HG02759 (cell line): ENCODE data around the gene ATP5F1D.
"Not testable (repeated sequence)": the region's sequence is repeated elsewhere in the genome, so short reads cannot be mapped to it uniquely, and the experiment has no call there.

ENCODE experiments used
- ATAC-seq: cut with Tn5 transposase; IDR thresholded peaks from one replicate; pipeline ENCODE4 v1.9.1; 2021; ENCODE audit warnings: mild to moderate bottlenecking, moderate library complexity; ENCODE audit not compliant: unreplicated experiment

The ATP5F1D gene

DNA sequence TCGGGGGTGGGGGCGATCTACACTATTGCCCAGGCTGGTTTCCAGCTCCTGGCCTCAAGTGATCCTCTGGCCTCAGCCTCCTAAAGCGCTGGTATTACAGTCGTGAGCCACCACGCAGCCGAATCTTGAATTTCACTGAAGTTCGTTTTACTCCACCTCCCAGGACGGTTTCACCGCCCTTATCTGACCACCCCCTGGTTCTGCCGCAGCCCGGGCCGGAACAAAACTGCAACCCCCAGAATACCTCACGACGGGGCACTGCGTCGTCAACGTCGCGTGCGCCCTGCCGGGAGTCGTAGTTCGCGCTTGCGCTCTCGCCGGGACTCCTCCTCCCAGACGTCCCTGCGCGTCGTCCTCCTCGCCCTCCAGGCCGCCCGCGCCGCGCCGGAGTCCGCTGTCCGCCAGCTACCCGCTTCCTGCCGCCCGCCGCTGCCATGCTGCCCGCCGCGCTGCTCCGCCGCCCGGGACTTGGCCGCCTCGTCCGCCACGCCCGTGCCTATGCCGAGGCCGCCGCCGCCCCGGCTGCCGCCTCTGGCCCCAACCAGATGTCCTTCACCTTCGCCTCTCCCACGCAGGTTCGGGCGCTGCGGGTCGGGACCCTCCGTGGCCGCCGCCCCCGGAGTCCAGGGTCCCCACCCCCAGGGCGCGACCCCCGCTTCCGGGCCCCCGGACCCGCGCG lies at the start of gene ATP5F1D:
ATP5F1D (plus strand) TSS at position 335 of the 679 bp plus-strand sequence; CDS start at position 435, 100 bp downstream.
- ATAC-seq: peak; percentile 61

DNA sequence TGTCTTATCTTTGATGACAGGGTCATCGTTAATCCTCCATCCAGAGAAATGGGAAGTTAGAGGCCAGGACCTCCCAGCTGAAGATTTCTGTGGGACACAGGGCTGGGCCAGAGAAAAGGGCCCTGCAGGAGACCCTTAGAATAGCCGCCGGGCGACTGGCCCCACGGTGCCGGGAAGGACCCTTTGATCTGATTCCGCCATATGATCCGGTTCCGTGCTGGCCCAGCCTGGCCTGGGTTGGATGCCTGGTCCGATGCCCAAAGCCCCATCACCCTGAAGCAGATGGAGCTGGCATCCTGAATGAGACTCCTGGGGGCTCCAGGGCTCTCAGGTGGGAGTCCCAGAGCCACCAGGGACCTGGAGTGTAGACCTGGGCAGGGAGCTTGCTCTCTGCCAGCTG lies 42.0 kb upstream of the ATP5F1D start:
- ATAC-seq: no peak

DNA sequence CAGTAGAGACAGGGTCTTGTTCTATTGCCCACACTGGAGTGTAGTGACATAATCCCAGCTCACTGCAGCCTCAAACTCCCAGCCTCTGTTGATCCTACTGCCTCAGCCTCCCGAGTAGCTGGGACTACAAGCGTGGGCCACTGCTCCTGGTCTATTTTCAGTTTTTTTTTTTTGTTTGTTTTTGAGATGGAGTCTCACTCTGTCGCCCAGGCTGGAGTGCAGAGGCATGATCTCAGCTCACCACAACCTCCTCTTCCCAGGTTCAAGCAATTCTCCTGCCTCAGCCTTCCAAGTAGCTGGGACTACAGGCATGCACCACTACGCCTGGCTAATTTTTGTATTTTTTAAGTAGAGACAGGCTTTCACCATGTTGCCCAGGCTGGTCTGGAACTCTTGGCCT lies 40.9 kb upstream of the ATP5F1D start:
- ATAC-seq: not testable (repeated sequence)

DNA sequence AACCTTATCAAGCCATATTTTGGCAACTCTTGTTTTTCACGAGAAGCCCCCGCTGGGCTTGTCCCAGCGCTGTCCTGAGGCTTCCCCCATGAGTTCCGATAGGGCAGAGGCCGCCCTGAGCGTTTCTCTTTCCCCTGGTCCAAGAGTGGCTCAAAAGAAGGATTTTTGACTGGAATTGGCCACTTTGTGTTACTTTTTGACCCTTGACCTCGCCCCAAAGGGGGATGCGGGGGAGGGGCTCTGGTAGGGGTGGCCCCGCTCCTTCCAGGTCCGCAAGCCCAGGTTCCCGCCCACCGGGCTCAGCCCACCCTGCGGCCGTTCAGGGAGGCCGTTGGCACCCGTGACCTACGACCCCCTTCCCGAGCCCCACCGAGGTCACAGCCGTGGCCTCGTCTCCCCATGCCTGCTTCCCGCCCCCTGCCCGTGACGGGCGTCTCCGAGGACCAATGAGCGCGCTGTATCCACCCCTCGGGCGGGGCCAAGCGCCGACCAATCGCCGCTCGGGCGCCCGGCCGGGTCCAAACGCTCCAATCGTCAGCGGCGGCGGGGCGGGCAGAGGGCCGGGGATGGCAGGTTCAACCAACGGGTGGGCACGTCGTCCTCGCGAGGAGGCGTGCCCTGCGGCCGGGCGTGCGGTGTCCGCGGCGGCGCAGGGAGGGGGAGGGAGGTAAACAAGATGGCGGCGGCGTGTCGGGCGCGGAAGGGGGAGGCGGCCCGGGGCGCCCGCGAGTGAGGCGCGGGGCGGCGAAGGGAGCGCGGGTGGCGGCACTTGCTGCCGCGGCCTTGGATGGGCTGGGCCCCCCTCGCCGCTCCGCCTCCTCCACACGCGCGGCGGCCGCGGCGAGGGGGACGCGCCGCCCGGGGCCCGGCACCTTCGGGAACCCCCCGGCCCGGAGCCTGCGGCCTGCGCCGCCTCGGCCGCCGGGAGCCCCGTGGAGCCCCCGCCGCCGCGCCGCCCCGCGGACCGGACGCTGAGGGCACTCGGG lies 36.1 kb upstream of the ATP5F1D start, which contains the start of gene STK11:
STK11 (plus strand) TSS at position 665 of the 986 bp plus-strand sequence. CDS start 1,136 bp downstream, outside the sequence.
- ATAC-seq: peak; percentile 90

DNA sequence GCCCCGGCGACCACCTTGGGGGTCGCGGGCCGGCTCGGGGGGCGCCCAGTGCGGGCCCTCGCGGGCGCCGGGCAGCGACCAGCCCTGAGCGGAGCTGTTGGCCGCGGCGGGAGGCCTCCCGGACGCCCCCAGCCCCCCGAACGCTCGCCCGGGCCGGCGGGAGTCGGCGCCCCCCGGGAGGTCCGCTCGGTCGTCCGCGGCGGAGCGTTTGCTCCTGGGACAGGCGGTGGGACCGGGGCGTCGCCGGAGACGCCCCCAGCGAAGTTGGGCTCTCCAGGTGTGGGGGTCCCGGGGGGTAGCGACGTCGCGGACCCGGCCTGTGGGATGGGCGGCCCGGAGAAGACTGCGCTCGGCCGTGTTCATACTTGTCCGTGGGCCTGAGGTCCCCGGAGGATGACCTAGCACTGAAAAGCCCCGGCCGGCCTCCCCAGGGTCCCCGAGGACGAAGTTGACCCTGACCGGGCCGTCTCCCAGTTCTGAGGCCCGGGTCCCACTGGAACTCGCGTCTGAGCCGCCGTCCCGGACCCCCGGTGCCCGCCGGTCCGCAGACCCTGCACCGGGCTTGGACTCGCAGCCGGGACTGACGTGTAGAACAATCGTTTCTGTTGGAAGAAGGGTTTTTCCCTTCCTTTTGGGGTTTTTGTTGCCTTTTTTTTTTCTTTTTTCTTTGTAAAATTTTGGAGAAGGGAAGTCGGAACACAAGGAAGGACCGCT lies 35.2 kb upstream of the ATP5F1D start:
- no peak for ATAC-seq

DNA sequence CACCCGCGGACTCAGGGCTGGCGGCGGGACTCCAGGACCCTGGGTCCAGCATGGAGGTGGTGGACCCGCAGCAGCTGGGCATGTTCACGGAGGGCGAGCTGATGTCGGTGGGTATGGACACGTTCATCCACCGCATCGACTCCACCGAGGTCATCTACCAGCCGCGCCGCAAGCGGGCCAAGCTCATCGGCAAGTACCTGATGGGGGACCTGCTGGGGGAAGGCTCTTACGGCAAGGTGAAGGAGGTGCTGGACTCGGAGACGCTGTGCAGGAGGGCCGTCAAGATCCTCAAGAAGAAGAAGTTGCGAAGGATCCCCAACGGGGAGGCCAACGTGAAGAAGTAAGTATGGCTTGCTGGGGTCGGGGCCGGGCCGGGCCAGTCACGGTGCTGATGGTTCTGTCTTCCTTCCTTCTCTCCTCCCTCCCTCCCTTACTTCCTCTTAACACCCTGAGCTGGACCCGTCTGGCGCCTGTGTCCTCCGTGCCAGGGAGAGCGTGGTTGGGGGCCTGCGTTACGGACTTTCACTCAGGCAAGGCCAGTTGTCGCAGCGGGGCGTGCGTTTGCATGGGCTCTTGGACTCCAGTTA lies 34.6 kb upstream of the ATP5F1D start:
- ATAC-seq: no peak

DNA sequence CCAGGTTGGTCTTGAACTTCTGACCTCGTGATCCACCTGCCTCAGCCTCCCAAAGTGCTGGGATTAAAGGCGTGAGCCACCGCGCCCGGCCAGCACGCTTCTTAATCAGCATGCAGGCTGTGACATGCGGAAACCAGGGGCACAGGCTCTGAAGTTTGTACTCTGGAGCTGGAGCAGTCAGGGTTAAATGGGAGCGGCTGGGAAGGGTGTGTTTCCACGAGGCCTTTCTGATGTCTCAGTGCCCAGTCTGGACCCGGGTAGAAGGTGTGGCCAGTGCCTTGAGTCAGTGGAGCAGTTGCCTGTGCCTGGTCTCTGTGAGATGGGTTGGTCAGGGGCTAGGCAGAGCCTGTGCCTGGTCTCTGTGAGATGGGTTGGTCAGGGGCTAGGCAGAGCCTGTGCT lies 32.7 kb upstream of the ATP5F1D start:
- ATAC-seq: not testable (repeated sequence)

DNA sequence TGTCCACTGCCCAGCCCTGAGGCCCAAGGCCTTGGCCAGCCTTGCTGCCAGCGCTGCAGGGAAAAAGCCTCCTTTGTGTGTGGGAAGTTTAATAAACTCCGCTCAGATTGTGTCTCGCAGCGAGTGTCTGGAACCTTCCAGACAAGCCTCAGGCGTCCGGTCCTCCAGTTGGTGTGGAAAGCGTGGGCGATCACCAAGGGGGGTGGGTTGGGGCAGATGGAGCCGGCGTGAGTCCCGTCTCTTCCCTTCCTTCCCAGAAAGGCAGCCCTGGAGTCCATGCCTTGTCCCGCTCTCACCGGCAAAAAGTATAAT lies 31.4 kb upstream of the ATP5F1D start:
- no peak for ATAC-seq

DNA sequence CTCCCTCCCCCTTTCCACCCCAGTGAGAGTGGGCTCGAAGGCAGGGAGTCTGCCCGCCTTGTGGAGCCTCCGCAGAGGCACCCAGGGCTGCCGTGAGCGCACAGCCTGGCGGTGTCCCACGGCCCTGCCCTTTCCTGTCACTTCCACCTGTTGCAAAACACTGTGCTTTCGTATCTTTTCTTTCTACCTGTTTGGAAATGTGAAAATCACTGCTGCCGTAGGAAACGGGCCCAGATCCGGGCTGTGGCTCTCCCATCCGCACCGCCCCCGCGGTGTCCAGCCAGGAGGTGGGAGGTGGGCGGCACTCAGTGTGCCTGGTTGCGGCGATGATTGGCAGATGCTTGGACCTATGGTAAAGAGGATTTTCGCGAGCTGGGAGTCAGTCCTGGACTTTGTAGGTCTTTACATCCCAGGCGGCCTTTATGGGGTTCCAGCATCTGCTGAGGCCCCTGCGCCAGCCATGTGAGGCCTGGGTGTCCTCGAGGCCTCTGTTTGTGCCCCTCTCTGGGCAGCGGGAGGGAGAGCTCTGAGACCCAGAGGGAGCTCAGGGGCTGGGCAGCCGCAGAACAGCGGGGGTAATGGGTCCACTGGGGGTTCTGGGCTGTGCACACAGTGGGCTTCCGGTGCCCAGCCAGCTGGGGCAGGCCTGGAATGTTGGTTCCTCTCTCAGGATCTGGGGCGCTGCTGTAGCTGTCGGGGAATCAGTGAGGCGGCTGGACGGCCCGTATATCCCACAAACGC lies 29.9 kb upstream of the ATP5F1D start:
- ATAC-seq: no peak

DNA sequence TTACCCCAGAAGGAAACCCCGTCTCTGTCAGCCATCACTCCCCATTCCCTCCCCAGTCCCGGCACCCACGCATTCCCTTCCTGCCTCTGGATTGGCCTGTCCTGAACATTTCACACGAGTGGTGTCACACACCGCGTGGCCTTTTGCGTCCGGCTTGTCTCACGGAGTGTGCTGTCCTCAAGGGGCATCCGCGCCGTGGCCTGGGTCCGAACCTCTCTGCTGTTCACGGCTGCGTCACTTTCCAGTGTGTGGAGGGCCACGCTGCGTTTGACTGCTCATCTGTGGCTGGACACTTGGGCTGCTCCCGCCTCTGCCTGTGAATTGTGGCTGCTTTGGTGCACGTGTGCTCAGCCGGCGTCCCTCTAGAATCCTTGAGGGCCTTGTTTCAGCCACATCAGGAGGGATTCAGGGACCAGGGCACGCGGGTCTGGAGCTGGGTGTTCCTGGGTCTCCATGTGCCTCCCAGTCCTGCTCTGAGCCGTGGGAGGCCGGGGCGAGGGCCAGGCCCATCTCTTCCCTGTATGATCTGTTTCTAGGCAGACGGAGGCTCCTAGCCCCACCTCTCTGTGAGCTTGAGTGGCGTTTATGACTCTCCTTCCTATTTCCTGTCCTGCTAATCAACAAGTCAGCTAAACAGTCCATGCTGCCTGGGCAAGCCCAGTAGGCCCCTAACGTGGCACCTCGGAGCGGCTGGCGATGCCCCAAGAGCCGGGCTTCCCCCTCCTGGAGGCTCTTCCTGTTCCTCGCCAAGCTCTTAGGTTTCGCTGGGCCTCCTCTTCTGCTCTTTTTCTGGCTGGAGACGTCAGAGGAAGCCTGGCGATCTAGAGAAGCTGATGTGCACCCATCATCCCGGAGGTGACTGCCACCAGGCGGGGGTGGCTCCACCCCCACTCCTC lies 27.9 kb upstream of the ATP5F1D start:
- ATAC-seq: peak; percentile 55

DNA sequence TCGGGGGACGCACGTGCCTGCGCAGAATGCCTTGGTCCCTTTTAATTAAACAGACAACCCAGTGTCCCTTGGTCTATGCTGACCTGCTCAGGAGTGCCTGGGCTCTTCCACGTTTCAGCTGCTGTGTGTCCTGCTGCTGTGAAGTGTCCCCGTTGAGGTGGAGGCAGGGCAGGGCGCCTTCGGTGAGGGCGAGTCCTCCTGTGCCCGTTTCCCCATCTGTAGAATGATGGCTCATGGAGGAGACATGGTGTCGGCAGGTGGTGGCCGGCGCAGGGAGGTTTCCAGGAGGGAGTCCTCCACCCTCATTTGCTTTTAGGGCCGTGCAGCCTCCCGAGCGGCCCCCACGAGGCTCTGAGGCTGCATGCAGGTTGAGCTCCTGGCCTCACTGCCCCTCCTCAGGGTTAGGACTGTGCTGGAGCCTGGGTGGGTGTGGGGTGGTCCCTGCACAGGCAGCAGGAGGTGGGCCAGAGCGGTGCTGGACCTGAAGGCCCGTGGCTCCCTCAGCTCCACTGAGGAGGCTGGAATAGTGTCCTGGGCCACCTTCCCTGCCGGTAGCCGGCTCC lies 27.2 kb upstream of the ATP5F1D start:
- ATAC-seq: no peak

DNA sequence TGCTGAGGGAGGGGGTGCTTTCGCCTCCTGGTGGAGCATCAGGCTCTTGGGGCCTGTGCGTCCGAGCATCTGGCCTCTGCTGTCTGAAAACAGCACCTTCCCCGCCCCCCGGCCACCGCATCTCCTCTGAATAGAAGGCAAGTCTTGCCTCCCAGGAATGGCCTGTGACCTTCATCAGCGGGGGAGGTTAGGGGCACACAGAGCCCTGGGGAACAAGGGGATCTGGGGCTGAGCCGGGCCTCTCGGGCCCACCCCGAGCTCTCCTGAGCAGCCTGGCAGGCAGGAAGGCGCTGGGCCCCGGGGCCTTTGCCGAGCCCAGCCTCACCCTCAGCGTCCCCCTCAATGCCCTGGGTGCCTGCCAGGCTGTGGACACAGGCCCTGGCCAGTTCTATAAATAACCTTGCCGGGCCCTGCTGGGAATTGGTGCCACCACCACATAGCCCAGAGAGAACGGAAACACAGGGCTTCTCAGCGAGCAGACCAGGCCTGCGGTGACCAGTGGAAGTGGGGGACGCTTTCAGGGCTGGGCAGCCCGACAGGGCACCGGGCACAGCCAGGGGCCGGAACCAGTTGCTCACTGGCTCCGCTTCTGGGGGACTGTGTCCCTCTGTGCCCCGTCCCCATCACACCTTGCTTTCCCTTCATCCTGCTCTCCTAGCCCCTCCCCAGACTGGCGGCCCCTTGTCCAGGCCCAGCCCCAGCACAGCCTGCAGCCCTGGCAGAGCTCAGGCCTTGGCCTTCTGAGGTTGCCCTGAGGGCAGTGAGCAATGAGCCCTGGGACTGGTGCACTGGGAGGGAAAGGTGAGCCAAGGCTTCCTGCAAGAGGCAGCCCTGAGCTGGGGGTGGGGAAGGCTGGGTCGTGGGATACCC lies 26.5 kb upstream of the ATP5F1D start:
- ATAC-seq: no peak

DNA sequence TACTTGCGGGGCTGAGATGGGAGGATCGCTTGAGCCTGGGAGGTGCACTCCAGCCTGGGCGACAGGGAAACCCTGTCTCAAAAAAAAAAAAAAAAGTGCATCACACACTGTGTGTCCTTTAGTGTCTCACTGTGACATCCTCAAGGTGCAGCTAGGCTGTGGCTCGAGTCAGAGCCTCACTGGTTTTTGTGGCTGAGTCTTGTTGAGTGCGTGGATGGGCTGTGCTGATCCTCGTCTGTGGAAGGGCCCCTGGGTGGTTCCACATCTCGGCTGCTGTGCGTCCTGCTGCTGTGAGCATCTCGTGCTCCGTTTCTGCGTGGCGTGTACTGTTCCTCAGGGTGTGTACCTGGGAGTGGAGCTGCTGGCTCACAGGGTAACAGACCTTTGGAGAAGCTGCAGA lies 24.8 kb upstream of the ATP5F1D start:
- ATAC-seq: no peak

DNA sequence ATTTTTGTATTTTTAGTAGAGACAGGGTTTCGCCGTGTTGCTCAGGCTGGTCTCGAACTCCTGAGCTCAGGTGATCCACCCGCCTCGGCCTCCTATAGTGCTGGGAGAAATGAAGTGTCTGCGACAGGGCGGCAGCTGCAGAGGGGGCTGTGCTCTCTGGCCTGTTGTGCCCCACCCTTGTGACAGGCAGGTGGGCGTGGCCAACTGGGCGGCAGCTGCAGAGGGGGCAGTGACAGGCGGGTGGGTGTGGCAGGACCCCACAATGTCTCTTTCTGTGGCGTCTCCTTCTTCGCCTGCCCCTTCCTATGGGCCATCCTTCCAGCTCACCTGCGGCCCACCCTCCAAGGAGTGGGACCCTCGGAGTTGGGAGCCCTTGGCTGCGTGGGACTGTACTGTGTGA lies 24.2 kb upstream of the ATP5F1D start:
- no peak for ATAC-seq

DNA sequence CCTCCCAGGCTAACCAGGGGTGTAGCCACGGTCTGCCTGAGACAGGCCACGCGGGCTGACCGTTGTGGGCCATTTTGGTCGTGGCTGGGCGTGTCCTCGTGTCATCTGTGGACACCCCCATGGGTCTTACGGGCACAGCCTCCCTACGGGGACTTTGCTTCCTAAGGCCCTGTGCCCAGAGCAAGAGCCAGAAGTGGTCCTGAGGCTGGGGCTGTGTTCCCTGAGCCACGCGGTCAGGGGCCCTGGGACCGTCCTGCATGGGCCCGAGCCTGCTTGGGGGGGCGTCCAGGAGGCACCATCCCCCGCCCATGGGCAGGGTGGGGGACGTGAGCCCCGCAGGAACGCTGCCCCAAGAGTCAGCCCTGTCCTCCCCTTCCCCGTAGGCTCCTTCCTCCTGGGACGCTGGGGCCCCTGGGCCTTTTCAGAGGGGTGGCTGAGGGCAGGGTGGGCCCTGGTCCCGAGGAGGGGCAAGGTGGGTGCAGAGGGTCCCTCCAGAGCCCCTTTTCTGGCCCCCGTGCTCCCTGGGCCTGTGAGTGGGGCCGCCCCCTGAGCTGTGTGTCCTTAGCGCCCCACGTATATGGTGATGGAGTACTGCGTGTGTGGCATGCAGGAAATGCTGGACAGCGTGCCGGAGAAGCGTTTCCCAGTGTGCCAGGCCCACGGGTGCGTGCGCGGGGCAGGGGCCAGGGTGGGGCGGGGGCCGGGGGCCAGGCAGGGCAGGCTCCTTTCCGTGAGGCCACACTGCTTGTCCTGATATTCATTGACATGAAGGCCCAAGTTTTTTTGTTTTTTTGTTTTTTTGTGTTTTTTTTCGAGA lies 22.6 kb upstream of the ATP5F1D start:
- no peak for ATAC-seq

DNA sequence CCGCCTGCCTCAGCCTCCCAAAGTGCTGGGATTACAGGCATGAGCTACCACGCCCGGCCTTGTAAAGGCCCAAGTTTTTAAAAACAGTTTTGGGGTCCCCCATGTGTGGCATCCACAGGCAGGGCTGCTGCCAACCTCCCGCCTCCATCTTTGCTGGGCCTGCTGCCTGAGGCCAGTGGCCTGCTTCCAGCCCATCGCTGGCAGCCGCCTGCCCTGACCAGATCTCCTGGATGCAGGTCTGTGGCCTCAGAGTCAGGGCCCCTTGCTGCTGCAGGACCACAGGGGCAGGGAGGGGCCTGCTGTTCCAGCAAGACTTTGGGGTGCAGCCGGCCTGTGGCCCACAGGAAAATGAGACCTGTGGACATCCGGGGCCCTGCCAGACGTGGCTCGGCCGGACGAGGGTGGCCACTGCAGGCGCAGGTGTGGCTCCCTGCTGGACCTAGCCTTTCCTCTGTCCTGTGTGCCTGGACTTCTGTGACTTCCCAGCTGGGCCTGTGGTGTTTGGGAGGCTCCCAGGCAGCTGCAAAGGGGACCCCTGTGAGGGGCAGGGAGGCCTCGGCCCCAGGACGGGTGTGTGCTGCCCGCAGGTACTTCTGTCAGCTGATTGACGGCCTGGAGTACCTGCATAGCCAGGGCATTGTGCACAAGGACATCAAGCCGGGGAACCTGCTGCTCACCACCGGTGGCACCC lies 21.6 kb upstream of the ATP5F1D start:
- no peak for ATAC-seq
